NCI-H1105 (cell line): Measurements from ENCODE around the gene CADM1.
"Not testable (repeated sequence)": the region's sequence is repeated elsewhere in the genome, so short reads cannot be mapped to it uniquely, and the experiment has no call there.

Source experiments
- DNase-seq: peaks from one replicate; lab custom pipeline; 2025; lab: John Stamatoyannopoulos, UW

The CADM1 gene

GRCh38 chr11:115477410-115477809 is 26.8 kb downstream of the CADM1 start:
- DNase-seq: no peak

DNA sequence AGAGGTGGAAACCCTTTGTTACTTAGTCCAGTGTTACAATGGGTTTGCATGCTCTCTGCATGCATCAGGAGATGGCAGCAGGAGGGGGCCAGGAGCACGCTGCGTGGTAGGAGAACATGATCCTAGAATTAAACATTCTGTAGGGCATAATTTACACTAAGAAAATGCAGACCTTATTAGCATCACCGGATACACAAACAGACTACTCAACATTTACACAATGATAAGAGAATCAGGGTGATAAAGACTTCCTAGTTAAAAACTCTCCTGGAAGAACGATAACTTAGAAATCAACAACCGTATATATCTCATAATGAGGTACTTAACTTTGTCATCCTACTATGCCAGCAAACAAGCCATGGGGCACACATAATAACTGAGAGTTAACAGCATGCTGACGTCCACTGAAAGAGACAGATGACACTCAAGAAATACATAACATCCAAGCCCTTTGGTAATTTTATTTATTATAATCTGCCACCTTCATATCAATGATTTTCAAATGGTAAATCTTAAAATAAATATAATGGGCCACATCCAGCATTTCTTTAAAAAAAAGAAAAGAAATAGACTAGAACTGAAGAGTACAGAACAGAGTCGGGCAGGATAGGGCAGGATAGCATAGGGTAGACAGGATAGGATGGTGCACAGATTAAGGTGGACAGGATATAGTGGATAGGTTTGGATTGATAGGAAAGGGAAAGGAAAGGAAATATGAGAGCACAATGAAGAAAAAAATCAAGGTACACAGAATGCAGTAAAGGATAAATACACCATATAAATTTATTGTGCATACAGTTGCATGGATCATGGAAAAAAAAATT is 27.5 kb downstream of the CADM1 start:
- no peak for DNase-seq

- no peak for DNase-seq
Observed at GRCh38 chr11:115475564-115475963, 28.7 kb downstream of the CADM1 start.

DNA sequence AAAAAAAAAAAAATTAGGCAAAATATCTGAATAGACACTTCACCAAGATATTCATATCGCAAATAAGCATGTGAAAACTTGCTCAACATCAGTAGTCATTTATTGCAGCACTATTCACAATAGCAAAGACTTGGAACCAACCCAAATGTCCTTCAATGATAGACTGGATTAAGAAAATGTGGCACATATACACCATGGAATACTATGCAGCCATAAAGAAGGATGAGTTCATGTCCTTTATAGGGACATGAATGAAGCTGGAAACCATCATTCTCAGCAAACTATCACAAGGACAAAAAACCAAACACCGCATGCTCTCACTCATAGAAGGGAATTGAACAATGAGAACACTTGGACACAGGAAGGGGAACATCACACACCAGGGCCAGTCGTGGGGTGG is 29.9 kb downstream of the CADM1 start:
- DNase-seq: not testable (repeated sequence)

- no peak for DNase-seq
Observed at GRCh38 chr11:115473167-115473566, 31.0 kb downstream of the CADM1 start.

DNA sequence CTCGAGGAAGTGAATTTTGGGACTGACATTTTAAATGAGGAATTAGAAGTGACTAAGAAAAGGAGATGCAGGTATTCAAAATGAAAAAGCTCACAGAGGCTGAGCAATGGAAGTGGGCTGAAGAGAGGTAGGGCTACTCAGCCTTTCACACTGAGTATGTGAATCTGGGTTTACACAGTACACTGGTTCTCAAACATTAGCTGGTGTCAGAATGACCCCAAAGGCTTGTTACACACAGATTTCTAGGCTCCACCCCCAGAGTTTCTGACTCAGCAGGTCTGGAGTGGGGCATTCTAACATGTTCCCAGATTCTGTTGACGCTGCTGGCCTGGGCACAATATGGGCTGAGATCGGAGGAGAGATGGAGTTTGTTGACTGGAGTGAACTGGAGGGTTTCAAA is 32.8 kb downstream of the CADM1 start:
- no peak for DNase-seq

DNA sequence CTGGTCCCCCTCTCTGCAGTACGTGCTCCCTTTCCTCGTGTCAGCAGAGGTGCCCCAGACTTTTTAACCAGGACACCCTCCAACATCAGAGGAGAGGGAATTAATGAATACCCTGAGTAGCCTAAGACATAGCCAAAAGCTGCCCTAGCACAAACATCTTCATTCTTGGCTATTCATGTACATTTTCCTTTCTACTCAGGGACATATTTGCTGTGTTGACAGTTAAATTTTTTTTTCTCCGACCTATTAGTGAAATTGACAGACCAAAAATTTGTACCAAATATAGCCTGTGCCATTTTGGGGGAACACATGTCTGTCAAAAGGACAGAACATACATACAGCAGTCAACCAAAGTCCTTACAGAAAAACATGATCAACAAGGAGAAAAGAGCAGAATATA is 33.3 kb downstream of the CADM1 start:
- no peak for DNase-seq

- DNase-seq: no peak
Observed at GRCh38 chr11:115469361-115469760, 34.9 kb downstream of the CADM1 start.

DNA sequence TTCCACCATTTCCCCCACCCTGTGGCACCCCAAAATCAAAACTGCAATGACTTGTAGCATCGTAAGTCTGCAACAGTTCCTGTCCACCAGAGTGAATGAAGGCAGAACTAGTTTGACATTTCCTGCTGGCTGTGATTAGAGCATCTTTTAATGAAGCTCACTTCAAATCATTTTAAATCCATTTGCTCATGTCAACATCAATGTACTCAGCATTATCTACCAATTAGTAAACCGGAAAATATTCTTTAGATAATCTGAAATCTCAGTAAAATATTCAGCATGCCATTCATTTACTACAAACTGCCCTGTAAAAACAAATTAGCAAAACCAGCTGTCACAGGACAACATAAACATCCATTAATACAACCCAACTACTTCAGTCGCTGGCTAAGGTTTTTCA is 38.1 kb downstream of the CADM1 start:
- DNase-seq: no peak

DNA sequence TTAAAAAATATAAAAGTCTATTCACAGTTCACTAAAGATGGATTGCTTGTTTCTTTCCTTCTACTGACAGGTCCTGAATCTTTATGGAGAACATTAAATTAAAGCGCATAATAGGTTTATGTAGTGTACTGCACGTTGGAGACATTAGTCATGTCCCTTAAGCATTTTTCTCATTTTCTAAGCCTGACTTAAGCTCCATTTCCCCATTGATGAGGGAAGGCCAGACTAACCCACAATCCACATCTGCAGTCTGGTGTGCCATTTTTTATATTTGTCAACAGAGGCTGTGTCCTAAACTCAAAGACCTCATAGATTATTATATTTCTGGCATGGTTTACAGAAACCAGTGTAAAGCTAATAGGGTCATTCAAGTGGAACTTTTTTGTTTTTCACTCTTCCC is 39.9 kb downstream of the CADM1 start:
- no peak for DNase-seq

DNA sequence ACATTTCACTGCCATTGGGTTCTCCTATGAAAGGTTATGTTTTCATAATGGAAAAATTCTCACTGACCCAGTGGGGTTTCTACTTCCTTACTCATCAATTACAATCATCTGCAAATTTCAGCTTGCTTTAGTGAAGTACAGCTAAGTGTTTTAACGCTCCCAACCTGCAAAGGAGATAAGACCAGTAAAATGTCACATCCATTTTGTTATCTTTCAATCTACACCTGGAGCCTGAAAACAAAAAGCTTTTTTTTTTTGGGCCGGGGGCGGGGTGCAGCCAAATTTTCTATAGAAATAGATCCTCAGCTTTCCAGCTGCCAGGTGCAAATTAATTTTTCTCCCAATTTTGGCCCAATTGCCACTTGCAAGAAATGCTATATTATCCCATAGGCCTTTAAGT is 40.6 kb downstream of the CADM1 start:
- DNase-seq: peak; percentile 47

GRCh38 chr11:115462757-115463156 is 41.5 kb downstream of the CADM1 start:
- no peak for DNase-seq

DNA sequence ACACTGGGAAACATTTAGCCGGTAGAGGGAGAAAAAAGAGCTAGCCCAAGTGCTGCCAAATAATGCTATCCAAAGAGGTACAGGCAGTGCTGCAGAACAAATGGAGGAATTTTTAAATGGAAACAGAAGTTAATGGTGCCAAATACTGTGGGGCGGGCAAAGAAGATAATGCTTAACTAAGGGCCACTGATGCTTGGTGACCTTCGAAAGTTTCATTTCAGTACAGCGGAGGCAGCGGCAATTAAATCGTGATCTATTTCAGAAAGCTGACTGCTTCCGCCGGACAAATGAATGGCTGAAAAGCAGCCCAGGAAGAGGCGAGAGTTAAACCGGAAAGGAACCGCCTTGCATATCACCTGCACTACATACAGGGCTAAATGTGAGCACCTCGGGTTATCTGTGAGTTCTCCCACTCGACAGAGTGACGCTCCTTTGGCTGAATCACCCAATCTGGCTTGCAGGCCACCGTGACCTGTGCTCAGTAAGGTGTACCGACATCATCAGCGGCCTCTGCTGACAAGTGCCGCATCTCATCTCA is 42.1 kb downstream of the CADM1 start:
- no peak for DNase-seq

- no peak for DNase-seq
Observed at GRCh38 chr11:115460512-115460911, 43.7 kb downstream of the CADM1 start.

- no peak for DNase-seq
Observed at GRCh38 chr11:115459563-115459962, 44.7 kb downstream of the CADM1 start.

- DNase-seq: peak; percentile 70
Observed at GRCh38 chr11:115458877-115459276, 45.3 kb downstream of the CADM1 start.

DNA sequence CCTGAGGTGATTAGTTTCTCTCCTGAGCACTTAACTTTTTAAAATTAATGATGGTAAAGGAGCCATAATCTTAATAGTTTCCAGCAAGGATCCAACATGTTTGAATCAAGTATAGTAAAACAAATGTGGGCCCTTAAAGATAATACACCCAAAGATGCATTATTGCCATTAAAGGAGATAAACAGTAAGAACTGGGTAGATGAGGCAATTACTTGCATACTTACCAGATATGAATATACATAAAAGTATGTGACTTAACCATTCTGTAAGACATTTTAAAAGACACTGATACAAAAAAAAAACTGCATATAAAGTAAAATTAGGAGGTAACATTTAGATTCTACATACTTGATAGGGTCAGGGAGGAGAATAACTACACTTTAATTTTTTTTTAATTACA is 48.2 kb downstream of the CADM1 start:
- no peak for DNase-seq

- no peak for DNase-seq
Observed at GRCh38 chr11:115455613-115456012, 48.6 kb downstream of the CADM1 start.

GRCh38 chr11:115454525-115454924 is 49.7 kb downstream of the CADM1 start:
- DNase-seq: no peak

DNA sequence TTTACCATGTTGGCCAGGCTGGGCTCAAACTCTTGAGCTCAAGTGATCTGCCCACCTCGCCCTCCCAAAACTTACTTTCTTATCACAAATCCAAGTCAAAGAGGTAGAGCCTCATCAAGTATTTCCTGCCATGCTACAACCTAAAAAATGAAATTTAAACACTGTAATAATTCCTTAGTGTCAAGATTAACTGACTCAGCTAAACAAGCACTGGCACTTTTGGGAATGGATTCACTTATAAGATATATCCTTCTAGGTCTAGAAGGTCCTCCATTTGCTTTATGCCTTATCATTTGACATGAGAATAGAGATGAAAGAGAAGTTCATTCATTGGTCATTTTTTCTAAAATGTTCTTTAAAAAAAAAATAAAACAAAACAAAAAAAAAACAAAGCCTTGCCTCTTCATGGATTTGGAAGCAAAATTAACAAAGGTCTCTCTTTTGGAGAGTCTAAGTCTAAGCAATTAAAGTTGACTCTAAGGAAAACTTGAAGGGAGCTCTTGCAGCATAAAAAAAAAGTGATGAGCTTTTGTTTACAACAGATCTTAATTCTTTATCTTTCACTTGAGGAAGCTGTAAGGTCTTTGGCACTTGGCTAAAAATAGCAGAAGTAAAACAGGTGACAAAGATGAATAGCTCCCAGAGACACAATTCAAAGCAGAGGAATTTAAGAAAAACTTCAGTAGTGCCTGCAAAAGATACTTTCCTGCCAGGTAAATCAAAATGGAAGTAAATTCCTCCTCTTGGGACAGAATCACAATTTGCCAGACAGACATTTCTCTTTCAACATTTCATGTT is 50.3 kb downstream of the CADM1 start:
- no peak for DNase-seq

- DNase-seq: no peak
Observed at GRCh38 chr11:115452241-115452640, 52.0 kb downstream of the CADM1 start.

DNA sequence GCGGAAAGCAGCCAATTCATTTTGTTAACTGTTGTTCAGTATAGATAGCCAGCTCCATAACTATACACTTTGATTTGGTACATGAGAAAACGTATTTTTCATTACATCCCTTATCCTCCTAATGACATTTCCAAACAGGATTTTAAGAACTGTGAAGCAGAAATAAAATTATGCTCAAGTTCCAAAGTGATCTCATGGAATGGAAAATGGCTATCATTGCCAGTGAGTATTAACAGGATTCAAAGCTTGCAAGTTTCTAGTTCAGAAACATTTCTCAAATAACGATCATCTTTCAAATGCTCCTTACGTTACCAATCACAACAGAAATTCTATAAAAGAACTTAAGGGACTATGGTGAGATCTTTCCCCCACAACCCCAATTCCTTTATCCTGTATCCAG is 53.7 kb downstream of the CADM1 start:
- no peak for DNase-seq

DNA sequence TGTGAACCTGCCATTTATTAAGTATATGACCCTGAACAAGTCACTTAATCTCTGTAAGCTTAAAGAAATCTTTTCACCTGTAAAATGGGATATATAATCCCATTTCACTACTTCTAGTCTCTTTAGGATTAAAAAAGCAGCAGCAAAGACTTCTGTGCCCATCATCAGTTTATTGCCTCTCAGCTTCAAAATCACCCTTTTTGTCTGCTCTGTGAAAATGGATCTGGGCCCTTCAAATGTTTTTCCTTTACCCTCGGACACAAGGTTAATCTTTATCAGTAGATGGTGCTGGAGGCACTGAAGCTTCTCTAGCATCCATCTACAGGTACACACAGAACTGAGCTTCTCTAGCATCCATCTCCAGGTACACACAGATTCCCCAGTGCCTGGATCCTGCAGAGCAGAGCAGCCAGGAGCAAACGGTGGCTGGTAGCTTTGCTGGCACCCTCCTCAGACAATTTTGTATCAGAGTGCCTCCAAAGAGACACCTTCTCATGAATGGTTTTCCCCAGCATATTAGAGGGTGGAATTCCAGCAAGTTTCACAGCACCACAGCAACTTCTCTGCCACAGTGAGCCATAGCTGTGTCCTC is 56.8 kb downstream of the CADM1 start:
- no peak for DNase-seq
